HT-29 (cell line): ENCODE data around the gene ZNF799. TPM values are rescaled to one million over a fixed set of nuclear protein-coding genes. Genes with fewer than 3 reads are reported as not detected.
"Not testable (repeated sequence)": the region's sequence is repeated elsewhere in the genome, so short reads cannot be mapped to it uniquely, and the experiment has no call there.

Experiments used
- DNase-seq: peaks from one replicate; pipeline ENCODE4 v3.0.0-alpha.2; 2015; ENCODE audit warnings: low spot score
- small RNA-seq: library from RNA; depleted of rRNA; stranded (forward); fragments of <200 nt; gene quantifications from one replicate; pipeline ENCODE3, GENCODE V24; 2014
- total RNA-seq: library from RNA; depleted of rRNA; stranded (reverse); fragments of >200 nt; shearing (Covaris generic); gene quantifications from 2 replicates; pipeline ENCODE4 v1.2.3, GENCODE V29; 2014; rRNA removed

ZNF799 gene
- total RNA-seq, 1 experiment from 2014 or later, result 5.4 TPM

GRCh38 chr19:12364391-12365235, 36.5 kb downstream of the ZNF799 start:
- DNase-seq, result no peak

- DNase-seq, result not testable (repeated sequence)
Observed at GRCh38 chr19:12362236-12362635, 38.8 kb downstream of the ZNF799 start.

- no peak for DNase-seq
Observed at GRCh38 chr19:12353375-12353774, 47.7 kb downstream of the ZNF799 start.

GRCh38 chr19:12350890-12351197, 50.2 kb downstream of the ZNF799 start:
- DNase-seq, result no peak

- DNase-seq, result no peak
Observed at GRCh38 chr19:12350185-12350889, 50.7 kb downstream of the ZNF799 start.

- DNase-seq, result peak; percentile 17
Observed at GRCh38 chr19:12346896-12347295, 54.2 kb downstream of the ZNF799 start.

GRCh38 chr19:12345197-12345596, 55.9 kb downstream of the ZNF799 start:
- no peak for DNase-seq

Small RNA genes within 50 kb of the gene (small RNA-seq; reads per million reads assigned to genes)
- not detected for gene RPS29P23

Other genes with a start within 250 kb of the ZNF799 start
- gene ZNF625, start 244.5 kb downstream of the ZNF799 start, total RNA-seq, result not detected in 2 replicates
- gene ZNF136, start 238.2 kb downstream of the ZNF799 start, total RNA-seq, result 0.39 and 0.61 TPM in 2 replicates
- 0.94 and 3.0 TPM in 2 replicates for gene ZNF44, start 106.4 kb downstream of the ZNF799 start, total RNA-seq
- gene ZNF563, start 67.6 kb downstream of the ZNF799 start, total RNA-seq, result 0.25 and 0.70 TPM in 2 replicates
- 0.03 and 0.05 TPM in 2 replicates for gene ZNF442, start 35.6 kb downstream of the ZNF799 start, total RNA-seq
- 1.8 and 3.0 TPM in 2 replicates for gene ZNF443, start 39.8 kb upstream of the ZNF799 start, total RNA-seq
- gene ZNF709, start 83.5 kb upstream of the ZNF799 start, total RNA-seq, result 0.15 and 0.83 TPM in 2 replicates
- gene ZNF564, start 150.2 kb upstream of the ZNF799 start, total RNA-seq, result 1.5 and 3.0 TPM in 2 replicates
- gene ZNF490, start 209.5 kb upstream of the ZNF799 start, total RNA-seq, result 1.6 and 2.0 TPM in 2 replicates
- gene ZNF791, start 209.6 kb upstream of the ZNF799 start, total RNA-seq, result 3.0 and 4.4 TPM in 2 replicates